HEK293 (cell line): Measurements from ENCODE around the gene TMEM143.
A peak's percentile ranks its signal among the peaks of the same experiment; 100 is the strongest.

Experiments used
- BCL11A ChIP-seq: fragments of 450-650 bp; formaldehyde crosslinking; IDR thresholded peaks from 2 replicates; pipeline ENCODE4 v1.5.1; 2016; ENCODE audit warnings: low read depth, missing biosample characterization, missing genetic modification characterization
- GLIS1 ChIP-seq: fragments of 450-650 bp; formaldehyde crosslinking; IDR thresholded peaks from 2 replicates; pipeline ENCODE4 v1.5.1; 2016; ENCODE audit warnings: missing biosample characterization, missing genetic modification characterization
- GLIS2 ChIP-seq: fragments of 450-650 bp; formaldehyde crosslinking; IDR thresholded peaks from 2 replicates; pipeline ENCODE4 v1.5.1; 2016; ENCODE audit warnings: missing biosample characterization, missing genetic modification characterization
- IKZF3 ChIP-seq: fragments of 450-650 bp; IDR thresholded peaks from 2 replicates; pipeline ENCODE4 v1.5.0; 2018; ENCODE audit warnings: missing biosample characterization, mild to moderate bottlenecking, missing genetic modification characterization, moderate library complexity
- MEIS1 ChIP-seq: sonication (generic); formaldehyde crosslinking; IDR thresholded peaks from 2 replicates; pipeline ENCODE4 v1.8.1; 2022; ENCODE audit warnings: missing genetic modification reagents, mild to moderate bottlenecking, borderline replicate concordance
- SCRT2 ChIP-seq: fragments of 450-650 bp; formaldehyde crosslinking; IDR thresholded peaks from 2 replicates; pipeline ENCODE4 v1.5.1; 2016; ENCODE audit warnings: missing biosample characterization, missing genetic modification characterization
- SETDB1 ChIP-seq: IDR thresholded peaks from one replicate; pipeline ENCODE4 v1.6.1; 2017; ENCODE audit warnings: mild to moderate bottlenecking, low read length, moderate library complexity, mixed read lengths; ENCODE audit not compliant: insufficient read length
- SP2 ChIP-seq: fragments of 450-650 bp; formaldehyde crosslinking; IDR thresholded peaks from 2 replicates; pipeline ENCODE4 v1.5.1; 2016; ENCODE audit warnings: missing biosample characterization, missing genetic modification characterization
- WT1 ChIP-seq: fragments of 450-650 bp; formaldehyde crosslinking; IDR thresholded peaks from 2 replicates; pipeline ENCODE4 v1.5.1; 2016; ENCODE audit warnings: missing biosample characterization, missing genetic modification characterization
- ZBTB20 ChIP-seq: fragments of 450-650 bp; formaldehyde crosslinking; IDR thresholded peaks from 2 replicates; pipeline ENCODE4 v1.5.1; 2016; ENCODE audit warnings: missing biosample characterization, missing genetic modification characterization
- ZFHX2 ChIP-seq: fragments of 450-650 bp; formaldehyde crosslinking; conservative IDR thresholded peaks from 2 replicates; pipeline ENCODE4 v1.5.1; 2016; ENCODE audit warnings: missing biosample characterization, missing genetic modification characterization
- ZFP69B ChIP-seq: fragments of 450-650 bp; formaldehyde crosslinking; IDR thresholded peaks from 2 replicates; pipeline ENCODE4 v1.5.1; 2016; ENCODE audit warnings: missing biosample characterization, missing genetic modification characterization
- ZNF114 ChIP-seq: fragments of 450-650 bp; formaldehyde crosslinking; IDR thresholded peaks from 2 replicates; pipeline ENCODE4 v1.5.0; 2017; ENCODE audit warnings: missing biosample characterization, missing genetic modification characterization
- ZNF133 ChIP-seq: fragments of 450-650 bp; formaldehyde crosslinking; IDR thresholded peaks from 2 replicates; pipeline ENCODE4 v1.5.1; 2016; ENCODE audit warnings: missing biosample characterization, missing genetic modification characterization
- ZNF140 ChIP-seq: fragments of 450-650 bp; formaldehyde crosslinking; IDR thresholded peaks from 2 replicates; pipeline ENCODE4 v1.5.1; 2016; ENCODE audit warnings: missing biosample characterization, missing genetic modification characterization
- ZNF223 ChIP-seq: fragments of 450-650 bp; formaldehyde crosslinking; IDR thresholded peaks from 2 replicates; pipeline ENCODE4 v1.5.1; 2016; ENCODE audit warnings: missing biosample characterization, missing genetic modification characterization
- ZNF24 ChIP-seq: fragments of 450-650 bp; formaldehyde crosslinking; IDR thresholded peaks from 2 replicates; pipeline ENCODE4 v1.5.1; 2016; ENCODE audit warnings: missing biosample characterization, missing genetic modification characterization
- ZNF335 ChIP-seq: fragments of 450-650 bp; formaldehyde crosslinking; conservative IDR thresholded peaks from 2 replicates; pipeline ENCODE4 v1.5.1; 2016; ENCODE audit warnings: missing biosample characterization, missing genetic modification characterization
- ZNF366 ChIP-seq: fragments of 450-650 bp; formaldehyde crosslinking; conservative IDR thresholded peaks from 2 replicates; pipeline ENCODE4 v1.5.1; 2016; ENCODE audit warnings: missing biosample characterization, missing genetic modification characterization
- ZNF391 ChIP-seq: fragments of 450-650 bp; formaldehyde crosslinking; IDR thresholded peaks from 2 replicates; pipeline ENCODE4 v1.5.1; 2016; ENCODE audit warnings: low read depth, missing biosample characterization, missing genetic modification characterization, borderline replicate concordance
- ZNF394 ChIP-seq: fragments of 450-650 bp; formaldehyde crosslinking; IDR thresholded peaks from 2 replicates; pipeline ENCODE4 v1.5.1; 2016; ENCODE audit warnings: missing biosample characterization, missing genetic modification characterization, mild to moderate bottlenecking, moderate library complexity, borderline replicate concordance
- ZNF404 ChIP-seq: fragments of 450-650 bp; formaldehyde crosslinking; IDR thresholded peaks from 2 replicates; pipeline ENCODE4 v1.5.1; 2017; ENCODE audit warnings: missing biosample characterization, missing genetic modification characterization
- ZNF501 ChIP-seq: fragments of 450-650 bp; formaldehyde crosslinking; IDR thresholded peaks from 2 replicates; pipeline ENCODE4 v1.5.1; 2016; ENCODE audit warnings: missing biosample characterization, missing genetic modification characterization
- ZNF654 ChIP-seq: fragments of 450-650 bp; formaldehyde crosslinking; IDR thresholded peaks from 2 replicates; pipeline ENCODE4 v1.5.1; 2016; ENCODE audit warnings: low read depth, missing biosample characterization, missing genetic modification characterization
- ZNF701 ChIP-seq: fragments of 450-650 bp; formaldehyde crosslinking; IDR thresholded peaks from 2 replicates; pipeline ENCODE4 v1.5.1; 2016; ENCODE audit warnings: missing biosample characterization, missing genetic modification characterization
- ZSCAN23 ChIP-seq: fragments of 450-650 bp; formaldehyde crosslinking; IDR thresholded peaks from 2 replicates; pipeline ENCODE4 v1.5.1; 2016; ENCODE audit warnings: missing biosample characterization, missing genetic modification characterization
- ZXDB ChIP-seq: fragments of 450-650 bp; formaldehyde crosslinking; IDR thresholded peaks from 2 replicates; pipeline ENCODE4 v1.5.1; 2016; ENCODE audit warnings: missing biosample characterization, missing genetic modification characterization
- TF ChIP-seq, protein P1 (sequence below): fragments of 450-650 bp; formaldehyde crosslinking; IDR thresholded peaks from 2 replicates; pipeline ENCODE4 v1.5.1; 2016; ENCODE audit warnings: missing biosample characterization, missing genetic modification characterization
- TF ChIP-seq, protein P2 (sequence below): fragments of 450-650 bp; formaldehyde crosslinking; IDR thresholded peaks from 2 replicates; pipeline ENCODE4 v1.5.1; 2016; ENCODE audit warnings: missing biosample characterization, missing genetic modification characterization
- TF ChIP-seq, protein P3 (sequence below): fragments of 450-650 bp; formaldehyde crosslinking; optimal IDR thresholded peaks from 2 replicates; pipeline ENCODE3; 2016; ENCODE audit warnings: missing biosample characterization, mild to moderate bottlenecking, missing genetic modification characterization
- TF ChIP-seq, protein P4 (sequence below): fragments of 450-650 bp; formaldehyde crosslinking; IDR thresholded peaks from 2 replicates; pipeline ENCODE4 v1.5.1; 2016; ENCODE audit warnings: missing biosample characterization, missing genetic modification characterization, borderline replicate concordance
- TF ChIP-seq, protein P5 (sequence below): fragments of 450-650 bp; formaldehyde crosslinking; IDR thresholded peaks from 2 replicates; pipeline ENCODE4 v1.5.1; 2016; ENCODE audit warnings: missing biosample characterization, missing genetic modification characterization

TMEM143 gene

DNA sequence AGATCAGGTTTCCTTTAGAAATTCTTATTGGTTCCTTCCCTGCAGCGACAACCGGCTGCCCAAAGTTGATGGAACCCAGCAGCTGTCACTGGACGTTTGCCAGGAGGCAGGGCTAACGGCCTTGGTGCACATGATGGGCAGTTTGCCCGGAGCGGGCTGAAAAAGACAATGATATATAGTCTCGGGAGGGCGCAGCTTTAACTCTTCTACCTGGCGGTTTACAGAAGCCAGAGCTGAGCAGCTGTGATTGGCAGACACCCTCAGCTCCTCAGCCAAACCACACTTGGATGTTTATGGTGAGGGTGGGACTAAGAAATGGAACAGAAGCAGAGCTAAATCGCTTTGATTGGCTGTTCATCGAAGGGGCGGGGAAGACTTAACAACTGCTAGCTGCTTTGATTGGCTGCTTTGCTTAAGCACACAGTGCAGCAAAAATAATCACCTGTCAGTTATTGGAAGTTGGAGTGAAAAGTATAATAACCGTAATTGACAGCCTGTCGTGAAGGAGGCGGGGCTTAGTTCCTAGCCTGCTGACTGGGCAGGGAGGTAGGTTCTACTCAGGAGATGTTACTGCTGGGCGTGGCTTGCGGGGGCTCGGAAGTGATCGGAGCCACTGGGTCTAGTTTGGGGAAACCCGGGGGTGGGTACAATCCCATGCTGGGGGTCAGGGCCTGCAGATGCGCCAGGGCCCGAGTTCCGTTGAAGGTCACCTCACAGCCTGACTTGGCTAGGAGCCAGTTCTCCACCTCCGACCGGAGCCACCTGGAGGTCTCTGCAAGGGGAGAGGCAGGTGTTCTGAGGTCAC is 30.9 kb downstream of the TMEM143 start (continued):
- TF ChIP-seq, protein P1, sequence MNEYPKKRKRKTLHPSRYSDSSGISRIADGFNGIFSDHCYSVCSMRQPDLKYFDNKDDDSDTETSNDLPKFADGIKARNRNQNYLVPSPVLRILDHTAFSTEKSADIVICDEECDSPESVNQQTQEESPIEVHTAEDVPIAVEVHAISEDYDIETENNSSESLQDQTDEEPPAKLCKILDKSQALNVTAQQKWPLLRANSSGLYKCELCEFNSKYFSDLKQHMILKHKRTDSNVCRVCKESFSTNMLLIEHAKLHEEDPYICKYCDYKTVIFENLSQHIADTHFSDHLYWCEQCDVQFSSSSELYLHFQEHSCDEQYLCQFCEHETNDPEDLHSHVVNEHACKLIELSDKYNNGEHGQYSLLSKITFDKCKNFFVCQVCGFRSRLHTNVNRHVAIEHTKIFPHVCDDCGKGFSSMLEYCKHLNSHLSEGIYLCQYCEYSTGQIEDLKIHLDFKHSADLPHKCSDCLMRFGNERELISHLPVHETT = no peak
- TF ChIP-seq ZNF501 = 0 out of 2 replicates have a peak, but pooled peaks have one; percentile 56
- TF ChIP-seq IKZF3 = no peak
- TF ChIP-seq SCRT2 = no peak
- TF ChIP-seq ZNF701 (tag by site-specific recombination) = no peak
- TF ChIP-seq ZNF366 (tag by site-specific recombination) = peak; percentile 66; the same call in 1 of the 2 replicates
- TF ChIP-seq, protein P2, sequence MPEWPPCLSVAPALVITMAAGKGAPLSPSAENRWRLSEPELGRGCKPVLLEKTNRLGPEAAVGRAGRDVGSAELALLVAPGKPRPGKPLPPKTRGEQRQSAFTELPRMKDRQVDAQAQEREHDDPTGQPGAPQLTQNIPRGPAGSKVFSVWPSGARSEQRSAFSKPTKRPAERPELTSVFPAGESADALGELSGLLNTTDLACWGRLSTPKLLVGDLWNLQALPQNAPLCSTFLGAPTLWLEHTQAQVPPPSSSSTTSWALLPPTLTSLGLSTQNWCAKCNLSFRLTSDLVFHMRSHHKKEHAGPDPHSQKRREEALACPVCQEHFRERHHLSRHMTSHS (tag by site-specific recombination) = no peak
- peak; percentile 55; the same call in 1 of the 2 replicates for TF ChIP-seq ZFHX2 (tag by site-specific recombination)
- TF ChIP-seq GLIS2 = peak; percentile 75
- peak; percentile 60; the same call in 1 of the 2 replicates for TF ChIP-seq ZNF391 (tag by site-specific recombination)
- no peak for TF ChIP-seq BCL11A (tag by site-specific recombination)
- TF ChIP-seq, protein P3, sequence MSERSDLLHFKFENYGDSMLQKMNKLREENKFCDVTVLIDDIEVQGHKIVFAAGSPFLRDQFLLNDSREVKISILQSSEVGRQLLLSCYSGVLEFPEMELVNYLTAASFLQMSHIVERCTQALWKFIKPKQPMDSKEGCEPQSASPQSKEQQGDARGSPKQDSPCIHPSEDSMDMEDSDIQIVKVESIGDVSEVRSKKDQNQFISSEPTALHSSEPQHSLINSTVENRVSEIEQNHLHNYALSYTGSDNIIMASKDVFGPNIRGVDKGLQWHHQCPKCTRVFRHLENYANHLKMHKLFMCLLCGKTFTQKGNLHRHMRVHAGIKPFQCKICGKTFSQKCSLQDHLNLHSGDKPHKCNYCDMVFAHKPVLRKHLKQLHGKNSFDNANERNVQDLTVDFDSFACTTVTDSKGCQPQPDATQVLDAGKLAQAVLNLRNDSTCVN = no peak
- no peak for TF ChIP-seq SETDB1
- TF ChIP-seq ZBTB20 = 0 out of 2 replicates have a peak, but pooled peaks have one; percentile 9
- TF ChIP-seq ZNF394 = no peak
- no peak for TF ChIP-seq ZNF223 (tag by site-specific recombination)
- TF ChIP-seq ZNF335 (tag by site-specific recombination) = no peak
- TF ChIP-seq, protein P4, sequence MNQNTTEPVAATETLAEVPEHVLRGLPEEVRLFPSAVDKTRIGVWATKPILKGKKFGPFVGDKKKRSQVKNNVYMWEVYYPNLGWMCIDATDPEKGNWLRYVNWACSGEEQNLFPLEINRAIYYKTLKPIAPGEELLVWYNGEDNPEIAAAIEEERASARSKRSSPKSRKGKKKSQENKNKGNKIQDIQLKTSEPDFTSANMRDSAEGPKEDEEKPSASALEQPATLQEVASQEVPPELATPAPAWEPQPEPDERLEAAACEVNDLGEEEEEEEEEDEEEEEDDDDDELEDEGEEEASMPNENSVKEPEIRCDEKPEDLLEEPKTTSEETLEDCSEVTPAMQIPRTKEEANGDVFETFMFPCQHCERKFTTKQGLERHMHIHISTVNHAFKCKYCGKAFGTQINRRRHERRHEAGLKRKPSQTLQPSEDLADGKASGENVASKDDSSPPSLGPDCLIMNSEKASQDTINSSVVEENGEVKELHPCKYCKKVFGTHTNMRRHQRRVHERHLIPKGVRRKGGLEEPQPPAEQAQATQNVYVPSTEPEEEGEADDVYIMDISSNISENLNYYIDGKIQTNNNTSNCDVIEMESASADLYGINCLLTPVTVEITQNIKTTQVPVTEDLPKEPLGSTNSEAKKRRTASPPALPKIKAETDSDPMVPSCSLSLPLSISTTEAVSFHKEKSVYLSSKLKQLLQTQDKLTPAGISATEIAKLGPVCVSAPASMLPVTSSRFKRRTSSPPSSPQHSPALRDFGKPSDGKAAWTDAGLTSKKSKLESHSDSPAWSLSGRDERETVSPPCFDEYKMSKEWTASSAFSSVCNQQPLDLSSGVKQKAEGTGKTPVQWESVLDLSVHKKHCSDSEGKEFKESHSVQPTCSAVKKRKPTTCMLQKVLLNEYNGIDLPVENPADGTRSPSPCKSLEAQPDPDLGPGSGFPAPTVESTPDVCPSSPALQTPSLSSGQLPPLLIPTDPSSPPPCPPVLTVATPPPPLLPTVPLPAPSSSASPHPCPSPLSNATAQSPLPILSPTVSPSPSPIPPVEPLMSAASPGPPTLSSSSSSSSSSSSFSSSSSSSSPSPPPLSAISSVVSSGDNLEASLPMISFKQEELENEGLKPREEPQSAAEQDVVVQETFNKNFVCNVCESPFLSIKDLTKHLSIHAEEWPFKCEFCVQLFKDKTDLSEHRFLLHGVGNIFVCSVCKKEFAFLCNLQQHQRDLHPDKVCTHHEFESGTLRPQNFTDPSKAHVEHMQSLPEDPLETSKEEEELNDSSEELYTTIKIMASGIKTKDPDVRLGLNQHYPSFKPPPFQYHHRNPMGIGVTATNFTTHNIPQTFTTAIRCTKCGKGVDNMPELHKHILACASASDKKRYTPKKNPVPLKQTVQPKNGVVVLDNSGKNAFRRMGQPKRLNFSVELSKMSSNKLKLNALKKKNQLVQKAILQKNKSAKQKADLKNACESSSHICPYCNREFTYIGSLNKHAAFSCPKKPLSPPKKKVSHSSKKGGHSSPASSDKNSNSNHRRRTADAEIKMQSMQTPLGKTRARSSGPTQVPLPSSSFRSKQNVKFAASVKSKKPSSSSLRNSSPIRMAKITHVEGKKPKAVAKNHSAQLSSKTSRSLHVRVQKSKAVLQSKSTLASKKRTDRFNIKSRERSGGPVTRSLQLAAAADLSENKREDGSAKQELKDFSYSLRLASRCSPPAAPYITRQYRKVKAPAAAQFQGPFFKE (tag by site-specific recombination) = no peak
- peak; percentile 26; the same call in 1 of the 2 replicates for TF ChIP-seq WT1 (tag by site-specific recombination)
- TF ChIP-seq ZNF133 (tag by site-specific recombination) = no peak
- TF ChIP-seq ZNF404 (tag by site-specific recombination) = no peak
- no peak for TF ChIP-seq ZSCAN23 (tag by site-specific recombination)
- TF ChIP-seq ZNF114 = no peak
- TF ChIP-seq MEIS1 (CRISPR knock-in tag) = no peak
- peak; percentile 71; the same call in 1 of the 2 replicates for TF ChIP-seq GLIS1 (tag by site-specific recombination)
- no peak for TF ChIP-seq ZFP69B (tag by site-specific recombination)
- TF ChIP-seq ZNF654 (tag by site-specific recombination) = no peak
- TF ChIP-seq ZNF140 = no peak
- TF ChIP-seq ZNF24 (tag by site-specific recombination) = peak; percentile 62
- TF ChIP-seq SP2 (tag by site-specific recombination) = peak; percentile 95
- peak; percentile 47 for TF ChIP-seq ZXDB (tag by site-specific recombination)
- TF ChIP-seq, protein P5, sequence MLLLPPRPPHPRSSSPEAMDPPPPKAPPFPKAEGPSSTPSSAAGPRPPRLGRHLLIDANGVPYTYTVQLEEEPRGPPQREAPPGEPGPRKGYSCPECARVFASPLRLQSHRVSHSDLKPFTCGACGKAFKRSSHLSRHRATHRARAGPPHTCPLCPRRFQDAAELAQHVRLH = peak; percentile 36; the same call in 1 of the 2 replicates
